ENCODE data around the gene CLDN17.

The CLDN17 gene

DNA sequence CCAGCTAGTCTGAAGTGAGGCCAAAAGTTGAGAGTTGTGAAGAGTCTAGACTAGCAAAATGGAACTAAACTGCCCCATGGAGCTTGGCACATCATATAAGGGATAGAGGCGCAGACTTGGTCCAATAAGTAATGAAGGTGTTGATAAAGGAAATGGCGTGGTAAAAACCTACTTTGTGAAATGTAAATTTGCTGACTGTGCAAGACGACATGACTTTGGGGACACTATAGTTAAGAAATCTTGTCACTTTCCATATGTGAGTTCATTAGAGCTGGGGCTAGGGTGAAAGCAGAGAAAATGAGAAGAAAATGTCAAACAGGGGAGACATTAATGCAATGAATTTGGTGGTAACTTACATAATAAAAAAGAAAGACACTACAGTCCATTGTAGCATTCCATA, 50.1 kb downstream of the CLDN17 start:
- no peak for DNase-seq
